HG03196 (cell line): ENCODE measurements around the gene NUDT3.
"Not testable (repeated sequence)": the region's sequence is repeated elsewhere in the genome, so short reads cannot be mapped to it uniquely, and the experiment has no call there.

ENCODE experiments used
- ATAC-seq: cut with Tn5 transposase; IDR thresholded peaks from one replicate; pipeline ENCODE4 v1.9.1; 2021; ENCODE audit not compliant: unreplicated experiment

The NUDT3 gene

DNA sequence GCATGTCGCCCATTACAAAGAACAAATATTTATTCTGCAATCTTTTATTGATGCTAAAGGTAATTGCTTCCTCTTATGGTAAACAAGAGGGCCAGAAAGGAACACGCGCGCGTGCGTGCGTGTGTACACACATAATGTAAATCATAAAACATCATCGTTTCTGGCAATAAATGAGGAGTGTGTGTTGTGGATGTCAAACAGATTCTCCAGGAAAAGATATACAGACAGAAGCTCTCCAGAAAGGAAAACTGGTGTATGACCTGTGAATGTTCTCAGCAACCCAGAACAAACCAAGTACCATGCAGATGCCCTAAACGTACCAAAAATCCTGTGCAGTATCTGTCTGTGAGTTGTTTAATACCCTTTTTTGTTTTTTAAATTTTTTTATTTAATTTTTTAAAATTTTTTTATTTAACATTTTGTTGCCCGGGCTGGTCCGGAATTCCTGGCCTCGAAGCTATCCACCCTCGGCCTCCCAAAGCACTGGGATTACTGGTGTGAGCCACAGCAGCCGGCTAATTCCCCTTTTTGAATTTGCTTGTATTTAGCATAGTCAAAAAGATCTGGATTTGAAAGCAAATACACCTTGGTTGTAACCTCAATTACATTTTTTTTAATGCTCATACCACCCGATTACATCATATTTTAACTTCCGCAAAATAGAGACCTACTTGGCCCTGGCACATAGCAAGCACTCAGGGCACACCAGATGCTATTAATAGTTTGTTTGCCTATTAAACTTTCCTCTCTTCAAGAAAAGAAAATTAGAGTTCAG, 909 bp upstream of the NUDT3 start:
- no peak for ATAC-seq

DNA sequence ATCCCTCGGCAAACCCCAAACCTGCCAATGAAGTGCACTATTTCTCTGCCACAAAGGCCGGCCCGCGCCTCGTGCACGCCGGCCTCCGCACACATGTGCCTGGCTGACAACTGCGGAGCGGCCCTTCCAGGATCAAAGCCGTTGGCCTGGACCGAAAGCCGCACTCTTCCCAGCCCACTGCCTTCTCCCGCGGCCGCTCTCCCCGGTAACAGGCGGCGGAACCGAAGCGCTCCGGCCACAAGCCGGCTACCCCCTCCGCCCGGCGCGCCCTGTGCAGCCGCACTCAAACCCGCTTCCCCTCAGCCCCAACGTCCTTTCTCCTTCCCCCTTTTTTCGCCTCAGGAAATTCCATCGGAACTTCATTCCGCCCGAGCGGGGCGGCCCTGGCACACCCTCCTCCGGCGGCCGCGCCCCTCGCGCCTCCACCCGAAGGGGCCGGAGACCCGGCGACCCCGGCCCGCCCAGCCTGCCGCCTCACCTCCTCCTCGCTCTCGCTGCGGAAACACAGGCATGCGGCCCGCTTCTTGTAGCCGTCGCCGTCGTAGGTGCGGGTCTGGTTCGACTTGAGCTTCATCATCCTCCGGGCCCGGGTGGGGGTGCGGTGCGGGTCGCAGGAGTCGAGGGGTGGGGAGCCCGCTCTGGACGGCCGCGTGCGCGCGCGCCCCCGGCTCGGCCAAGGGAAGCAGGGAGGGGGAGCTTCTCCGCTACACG, 528 bp downstream of the NUDT3 start:
- peak; percentile 36 for ATAC-seq

DNA sequence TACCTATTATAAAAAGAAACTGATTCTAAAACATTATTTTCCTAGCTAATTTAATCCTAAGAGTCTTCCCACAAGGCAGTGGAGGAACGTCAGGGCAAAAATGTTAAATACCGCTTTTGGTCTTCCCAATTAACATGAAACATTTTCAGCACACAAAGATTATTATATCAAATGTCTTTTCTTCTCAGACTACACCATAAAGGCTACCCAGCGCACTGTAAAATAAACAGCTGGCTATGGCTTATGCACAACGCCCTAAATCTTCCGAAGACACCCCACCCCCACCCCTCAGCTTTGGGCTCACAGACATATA, 1.0 kb downstream of the NUDT3 start:
- no peak for ATAC-seq

GRCh38 chr6:34390531-34391472, 1.7 kb downstream of the NUDT3 start:
- ATAC-seq, result no peak

- no peak for ATAC-seq
These were observed 3.4 kb downstream of the NUDT3 start for GRCh38 chr6:34389034-34389433.

DNA sequence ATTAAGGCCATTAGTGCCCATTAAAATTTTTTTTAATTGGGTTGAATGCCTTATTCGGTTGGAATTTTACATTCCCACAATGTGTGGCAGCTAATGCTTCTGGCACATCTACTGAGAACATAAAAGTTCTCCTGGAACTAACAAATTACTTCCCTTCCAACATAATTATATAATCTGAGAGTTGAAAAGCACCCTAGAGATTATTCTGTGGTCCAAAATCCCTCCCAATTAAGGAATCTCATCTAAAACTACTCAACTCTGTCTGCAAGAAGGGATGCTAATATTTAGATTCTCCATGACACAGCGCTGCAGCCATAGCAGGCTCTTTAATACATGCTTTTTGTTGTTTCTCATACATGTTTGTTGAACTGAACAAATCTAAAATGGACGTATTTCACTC, 4.0 kb downstream of the NUDT3 start:
- ATAC-seq, result no peak

- no peak for ATAC-seq
These were observed 5.9 kb downstream of the NUDT3 start for GRCh38 chr6:34386316-34387137.

GRCh38 chr6:34385793-34386195, 6.7 kb downstream of the NUDT3 start:
- ATAC-seq, result no peak

DNA sequence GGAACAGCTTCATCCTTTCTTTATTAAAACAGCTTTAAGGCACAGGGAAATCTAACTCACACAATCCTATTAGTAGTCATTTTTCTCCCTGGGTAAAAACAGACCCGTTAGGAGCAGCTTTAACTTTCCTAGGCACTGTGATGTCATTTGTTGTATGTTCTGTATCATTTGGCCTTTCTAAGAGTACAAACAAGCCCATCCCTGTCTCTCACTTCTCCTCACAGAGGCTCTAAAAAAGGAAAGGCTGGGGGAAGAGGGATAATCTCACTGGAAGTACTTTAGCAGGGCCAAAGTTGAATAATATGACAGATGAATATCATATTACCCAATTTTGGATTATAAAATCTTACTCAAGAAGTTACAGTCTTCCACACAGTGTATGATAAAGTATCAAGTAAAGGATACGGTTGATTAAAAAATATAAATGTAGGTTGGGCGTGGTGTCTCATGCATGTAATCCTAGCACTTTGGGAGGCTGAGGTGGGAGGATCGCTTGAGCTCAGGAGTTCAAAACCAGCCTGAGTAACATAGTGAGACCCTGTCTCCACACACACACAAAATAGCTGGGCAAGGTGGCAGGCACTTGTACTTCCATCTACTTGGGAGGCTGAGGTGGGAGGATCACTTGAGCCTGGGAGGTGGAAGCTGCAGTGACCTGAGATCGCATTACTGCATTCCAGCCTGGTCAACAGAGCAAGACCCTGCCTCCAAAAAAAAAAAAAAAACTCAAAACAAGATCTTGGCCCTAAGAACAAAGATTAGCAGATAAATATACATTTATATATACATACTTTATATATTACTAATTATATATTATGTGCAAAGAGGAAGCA, 7.9 kb downstream of the NUDT3 start:
- ATAC-seq, result no peak

DNA sequence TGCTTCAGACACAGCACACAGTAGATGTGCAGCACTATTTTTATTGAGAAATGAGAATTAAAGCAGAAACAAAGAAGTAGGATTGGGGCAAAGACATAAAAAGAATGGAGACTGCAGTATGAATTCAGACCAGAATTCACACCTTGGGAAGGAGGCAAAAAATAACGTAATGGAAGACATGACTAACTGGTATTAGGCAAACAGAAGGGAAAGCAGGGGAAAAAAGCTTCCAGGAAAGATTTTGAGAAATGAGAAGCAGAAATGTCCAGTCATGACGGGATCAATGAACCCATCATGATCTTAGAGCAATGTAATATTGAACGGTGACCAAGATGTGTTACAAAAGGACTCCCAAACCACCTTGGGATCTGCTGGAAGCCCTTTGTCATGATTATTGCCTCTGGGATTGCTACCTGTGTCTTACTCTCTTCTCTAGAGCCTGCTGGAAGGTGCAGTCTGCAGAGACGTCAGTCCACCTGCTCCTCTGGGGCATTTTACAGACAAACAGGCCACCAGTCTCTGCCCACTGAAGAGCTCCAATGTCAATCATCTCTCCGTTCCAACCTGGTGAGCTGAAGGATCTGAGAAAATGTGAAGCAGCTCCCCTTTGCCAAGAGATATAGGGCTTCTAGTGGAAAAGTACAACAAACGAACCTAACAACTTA, 8.7 kb downstream of the NUDT3 start:
- no peak for ATAC-seq

DNA sequence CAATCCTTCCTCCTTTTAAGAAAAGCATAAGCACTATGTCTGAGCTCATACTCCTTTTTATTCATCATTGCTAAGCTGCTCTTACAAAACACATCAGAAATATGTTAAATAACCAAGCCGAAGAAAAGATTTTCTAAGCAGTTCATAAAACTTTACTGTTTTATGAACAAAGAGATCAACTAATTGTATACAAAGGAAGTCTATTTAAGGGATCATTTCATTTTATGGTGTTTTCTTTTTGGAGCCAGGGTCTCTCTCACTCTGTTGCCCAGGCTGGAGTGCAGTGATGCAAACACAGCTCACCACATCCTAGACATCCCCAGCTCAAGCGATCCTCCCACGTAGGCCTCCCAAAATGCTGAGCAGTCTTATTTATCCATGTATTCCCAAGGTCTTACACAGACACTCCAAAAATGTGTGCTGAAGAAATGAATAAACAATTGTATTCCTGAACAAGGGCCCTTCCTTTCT, 9.3 kb downstream of the NUDT3 start:
- no peak for ATAC-seq

DNA sequence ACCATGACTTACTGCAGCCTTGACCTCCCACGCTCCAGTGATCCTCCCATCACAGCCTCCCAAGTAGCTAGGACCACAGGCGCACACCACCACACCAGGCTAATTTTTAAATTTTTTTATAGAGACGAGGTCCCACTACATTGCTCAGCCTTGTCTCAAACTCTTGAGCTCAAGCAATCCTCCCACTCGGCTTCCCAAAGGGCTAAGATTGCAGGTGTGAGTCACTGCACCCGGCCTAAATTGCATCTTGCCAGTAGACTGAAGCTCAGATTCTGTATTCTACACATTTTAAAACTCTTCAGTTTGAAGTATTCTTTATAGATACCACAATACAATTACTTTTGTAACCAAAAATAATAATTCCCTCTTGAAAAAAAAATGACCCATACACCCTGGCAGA, 11.4 kb downstream of the NUDT3 start:
- no peak for ATAC-seq

DNA sequence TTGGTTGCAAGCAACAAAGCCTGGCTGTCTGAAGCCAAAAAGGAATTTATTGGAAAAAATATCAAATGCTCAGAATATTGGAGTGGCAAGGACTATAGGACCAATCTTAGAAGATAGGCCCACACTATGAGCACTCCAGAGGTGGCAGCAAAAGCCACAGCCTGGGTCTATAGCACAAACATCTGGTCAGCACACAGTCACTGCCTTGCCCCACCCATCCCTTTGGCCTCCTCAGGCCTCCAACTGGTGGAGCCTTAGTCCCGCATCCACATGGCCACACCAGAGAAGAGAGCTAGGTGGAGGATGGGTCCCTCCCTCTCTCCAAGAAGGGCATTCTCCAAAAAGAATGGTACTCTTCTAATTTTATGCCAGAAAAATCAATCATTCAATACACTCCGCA, 14.0 kb downstream of the NUDT3 start:
- ATAC-seq, result no peak

DNA sequence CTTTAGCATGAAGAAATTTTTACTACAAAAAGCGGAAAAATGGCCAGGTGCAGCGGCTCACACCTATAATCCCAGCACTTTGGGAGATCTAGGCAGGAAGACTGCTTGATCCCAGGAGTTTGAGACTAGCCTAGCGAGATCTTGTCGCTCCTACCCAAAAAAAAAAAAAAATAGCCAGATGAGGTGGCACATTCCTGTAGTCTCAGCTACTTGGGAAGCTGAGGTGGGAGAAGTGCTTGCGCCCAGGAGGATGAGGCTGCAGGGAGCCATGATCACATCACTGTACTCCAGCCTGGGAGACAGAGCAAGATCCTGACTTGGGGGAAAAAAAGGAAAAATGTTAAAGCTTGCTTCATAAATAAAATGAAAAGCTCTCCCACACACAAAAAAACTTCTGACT, 14.5 kb downstream of the NUDT3 start:
- ATAC-seq, result no peak

- ATAC-seq, result not testable (repeated sequence)
These were observed 14.9 kb downstream of the NUDT3 start for GRCh38 chr6:34377571-34377970.

DNA sequence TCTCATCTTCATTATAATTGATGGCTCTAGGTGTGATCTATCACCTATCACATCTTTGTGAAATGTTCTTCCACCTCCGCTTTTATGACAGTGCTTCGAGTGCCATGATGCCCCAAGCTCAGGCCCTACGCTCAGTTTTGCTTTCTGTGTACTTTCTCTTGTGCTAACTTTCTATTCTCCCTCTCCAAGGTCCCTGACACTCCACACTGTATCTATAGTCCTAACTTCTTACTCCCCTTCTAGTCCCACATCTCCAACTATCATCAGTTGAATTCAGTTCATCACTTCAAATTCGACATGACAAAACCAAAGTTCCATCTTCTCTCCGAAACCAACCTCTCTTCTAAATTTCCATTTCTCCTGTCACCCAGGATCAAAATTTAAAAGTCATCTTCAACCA, 16.6 kb downstream of the NUDT3 start:
- no peak for ATAC-seq

GRCh38 chr6:34374508-34374907, 18.0 kb downstream of the NUDT3 start:
- ATAC-seq, result no peak

DNA sequence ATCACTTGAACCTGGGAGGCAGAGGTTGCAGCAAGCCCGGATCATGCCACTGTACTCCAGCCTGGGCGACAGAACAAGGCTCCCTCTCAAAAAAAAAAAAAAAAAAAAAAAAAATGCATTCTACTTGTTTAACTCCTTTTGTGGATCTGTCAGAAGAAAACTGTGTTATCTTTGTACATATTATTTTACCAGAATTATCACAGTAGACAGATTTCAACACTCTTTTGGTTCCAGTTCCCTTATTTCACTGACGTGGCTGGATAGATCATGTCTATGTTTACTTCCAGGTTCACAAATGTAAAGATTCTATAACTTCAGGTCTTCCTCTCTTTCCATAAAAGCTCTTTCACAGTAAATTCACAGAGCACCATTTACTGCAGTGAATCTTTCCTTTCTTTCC, 18.4 kb downstream of the NUDT3 start:
- no peak for ATAC-seq

- ATAC-seq, result no peak
These were observed 19.0 kb downstream of the NUDT3 start for GRCh38 chr6:34373511-34373910.
